WTC11 (cell line): ENCODE data around the gene RTN4RL1. TPM values are rescaled to one million over a fixed set of nuclear protein-coding genes. Genes with fewer than 3 reads are reported as not detected.

Source experiments
- ATAC-seq: fragments of 200-7000 bp; cut with Tn5 transposase; 2 replicates; pipeline ENCODE4 v1.10.0; 2021; ENCODE audit warnings: mild to moderate bottlenecking, moderate library complexity
- CTCF ChIA-PET: fragments of 300-600 bp; sonication (Branson Sonifier 250); formaldehyde crosslinking; loops from one replicate; lab custom pipeline; 2021; ENCODE audit warnings: antibody characterized with exemption; lab: Charles Lee
- POLR2A ChIA-PET: fragments of 350-600 bp; sonication (Branson Sonifier 250); formaldehyde crosslinking; loops from one replicate; lab custom pipeline; 2021; ENCODE audit warnings: antibody characterized with exemption; lab: Charles Lee
- DNase-seq: peaks from one replicate; pipeline ENCODE4 v3.0.0; 2021; ENCODE audit warnings: low spot score
- H3K27ac Mint-ChIP-seq: 2 replicates; pipeline ENCODE4 v1.8.0; 2021; ENCODE audit warnings: mixed read lengths
- H3K27me3 Mint-ChIP-seq: 2 replicates; pipeline ENCODE4 v1.8.0; 2021; ENCODE audit warnings: low read depth, mild to moderate bottlenecking, moderate library complexity, mixed read lengths
- H3K36me3 Mint-ChIP-seq: 2 replicates; pipeline ENCODE4 v1.8.0; 2021; ENCODE audit warnings: mixed read lengths
- H3K4me1 Mint-ChIP-seq: 2 replicates; pipeline ENCODE4 v1.8.0; 2022; ENCODE audit warnings: mixed read lengths
- H3K4me3 Mint-ChIP-seq: 2 replicates; pipeline ENCODE4 v1.8.0; 2021; ENCODE audit warnings: mild to moderate bottlenecking, moderate library complexity, mixed read lengths
- H3K9me3 Mint-ChIP-seq: 2 replicates; pipeline ENCODE4 v1.8.0; 2021; ENCODE audit warnings: mixed read lengths
- ATF3 ChIP-seq: sonication (generic); formaldehyde crosslinking; conservative IDR thresholded peaks from 2 replicates; pipeline ENCODE4 v1.8.1; 2022; ENCODE audit warnings: mild to moderate bottlenecking, missing genetic modification reagents
- ATF6 ChIP-seq: sonication (generic); formaldehyde crosslinking; IDR thresholded peaks from 2 replicates; pipeline ENCODE4 v1.8.1; 2023; ENCODE audit warnings: mild to moderate bottlenecking, missing genetic modification reagents
- CREB1 ChIP-seq: sonication (generic); formaldehyde crosslinking; IDR thresholded peaks from 2 replicates; pipeline ENCODE4 v1.8.0; 2023; ENCODE audit warnings: mild to moderate bottlenecking, missing genetic modification reagents
- E2F4 ChIP-seq: sonication (generic); formaldehyde crosslinking; IDR thresholded peaks from 2 replicates; pipeline ENCODE4 v1.8.1; 2022; ENCODE audit warnings: low read depth, mild to moderate bottlenecking, moderate library complexity, missing genetic modification reagents, borderline replicate concordance
- E2F5 ChIP-seq: sonication (generic); formaldehyde crosslinking; IDR thresholded peaks from 2 replicates; pipeline ENCODE4 v1.8.1; 2022; ENCODE audit warnings: mild to moderate bottlenecking, moderate library complexity, missing genetic modification reagents
- ELF4 ChIP-seq: sonication (generic); formaldehyde crosslinking; IDR thresholded peaks from 2 replicates; pipeline ENCODE4 v1.8.1; 2022; ENCODE audit warnings: low read depth, mild to moderate bottlenecking, moderate library complexity, missing genetic modification reagents
- FOXJ3 ChIP-seq: sonication (generic); formaldehyde crosslinking; IDR thresholded peaks from 2 replicates; pipeline ENCODE4 v1.9.0; 2021; ENCODE audit warnings: missing genetic modification reagents, mild to moderate bottlenecking, borderline replicate concordance
- GTF2I ChIP-seq: fragments of 250-450 bp; sonication (Bioruptor Pico); conservative IDR thresholded peaks from 2 replicates; pipeline ENCODE4 v1.4.0; 2021; ENCODE audit warnings: mild to moderate bottlenecking
- HMGXB4 ChIP-seq: sonication (generic); formaldehyde crosslinking; IDR thresholded peaks from 2 replicates; pipeline ENCODE4 v1.8.1; 2023; ENCODE audit warnings: mild to moderate bottlenecking, moderate library complexity, missing genetic modification reagents
- NFE2L1 ChIP-seq: sonication (generic); formaldehyde crosslinking; IDR thresholded peaks from 2 replicates; pipeline ENCODE4 v1.8.1; 2023; ENCODE audit warnings: missing genetic modification reagents
- OVOL2 ChIP-seq: fragments of 250-450 bp; sonication (Bioruptor Pico); IDR thresholded peaks from 2 replicates; pipeline ENCODE4 v1.9.0; 2021; ENCODE audit warnings: mild to moderate bottlenecking, borderline replicate concordance
- RELA ChIP-seq: sonication (generic); formaldehyde crosslinking; IDR thresholded peaks from 2 replicates; pipeline ENCODE4 v1.8.1; 2022; ENCODE audit warnings: missing genetic modification reagents, mild to moderate bottlenecking, borderline replicate concordance
- SMAD4 ChIP-seq: sonication (generic); formaldehyde crosslinking; IDR thresholded peaks from 2 replicates; pipeline ENCODE4 v1.8.0; 2022; ENCODE audit warnings: mild to moderate bottlenecking, missing genetic modification reagents
- STAT6 ChIP-seq: sonication (generic); formaldehyde crosslinking; conservative IDR thresholded peaks from 2 replicates; pipeline ENCODE4 v1.8.1; 2023; ENCODE audit warnings: mild to moderate bottlenecking, low read depth, missing genetic modification reagents, moderate library complexity
- ZNF281 ChIP-seq: sonication (generic); formaldehyde crosslinking; IDR thresholded peaks from 2 replicates; pipeline ENCODE4 v1.8.0; 2023; ENCODE audit warnings: mild to moderate bottlenecking, missing genetic modification reagents
- ZNF425 ChIP-seq: fragments of 250-450 bp; sonication (Bioruptor Pico); conservative IDR thresholded peaks from 2 replicates; pipeline ENCODE4 v1.9.0; 2021; ENCODE audit warnings: mild to moderate bottlenecking
- total RNA-seq: library from RNA; stranded (reverse); gene quantifications from 3 replicates; pipeline ENCODE4 v1.2.3, GENCODE V29; 2021

RTN4RL1 gene
- total RNA-seq, 1 experiment from 2014 or later = 0.72 TPM

- no peak for TF ChIP-seq CREB1 (CRISPR knock-in tag)
Measured at GRCh38 chr17:1939981-1940809, 84.9 kb downstream of the RTN4RL1 start (continued).

- ChIA-PET POLR2A (no interaction called here), CTCF (interaction anchor here (1.2 kb wide), 1 partner anchor 28 kb away, joined by 4 read pairs; no protein-coding TSS in a partner anchor)
- H3K27me3 Mint-ChIP-seq = peaks cover 7% of the 10 kb centered on the region
- H3K27ac Mint-ChIP-seq = no peak overlapping the region
- ATAC-seq (no peak), DNase-seq (no peak)
- no peak overlapping the region for H3K4me3 Mint-ChIP-seq
- no peaks in the 10 kb centered on the region for H3K36me3 Mint-ChIP-seq
- no peaks in the 10 kb centered on the region for H3K9me3 Mint-ChIP-seq
- no peaks in the 10 kb centered on the region for H3K4me1 Mint-ChIP-seq
- TF ChIP-seq ATF6 (CRISPR knock-in tag) (no peak), E2F4 (no peak), HMGXB4 (CRISPR knock-in tag) (no peak), FOXJ3 (CRISPR knock-in tag) (no peak), NFE2L1 (CRISPR knock-in tag) (no peak), RELA (CRISPR knock-in tag) (no peak), OVOL2 (CRISPR knock-in tag) (no peak), ZNF425 (CRISPR knock-in tag) (no peak), ZNF281 (CRISPR knock-in tag) (no peak), STAT6 (CRISPR knock-in tag) (no peak), E2F5 (CRISPR knock-in tag) (no peak), ATF3 (CRISPR knock-in tag) (no peak), ELF4 (no peak), SMAD4 (CRISPR knock-in tag) (no peak), CREB1 (CRISPR knock-in tag) (no peak), GTF2I (no peak)
Measured at GRCh38 chr17:1937461-1937860, 87.7 kb downstream of the RTN4RL1 start.
